Activated T-helper 1 cell treated with anti-CD3 and anti-CD28 coated beads, Interleukin-2, amount 50 U/mL, for 16 hours (primary cell): Measurements from ENCODE around the gene TAS2R40.
A peak's percentile ranks its signal among the peaks of the same experiment; 100 is the strongest.
"Not testable (repeated sequence)": the region's sequence is repeated elsewhere in the genome, so short reads cannot be mapped to it uniquely, and the experiment has no call there.

Experiments
- DNase-seq, 2 donors: peaks; one replicate each; pipeline ENCODE4 v3.0.0-alpha.2; 2020; ENCODE audit warnings: low read depth in 1 of 2, low spot score in 1 of 2

Gene TAS2R40

GRCh38 chr7:143248761-143249354 lies 27.0 kb downstream of the TAS2R40 start:
- DNase-seq: no peak

GRCh38 chr7:143250199-143250598 lies 28.4 kb downstream of the TAS2R40 start:
- DNase-seq: no peak

- DNase-seq: no peak
Measured at GRCh38 chr7:143250822-143251221, 29.0 kb downstream of the TAS2R40 start.

GRCh38 chr7:143252006-143252405 lies 30.2 kb downstream of the TAS2R40 start:
- no peak for DNase-seq

GRCh38 chr7:143255564-143255963 lies 33.7 kb downstream of the TAS2R40 start:
- DNase-seq: no peak

- DNase-seq: no peak
Measured at GRCh38 chr7:143256325-143256724, 34.5 kb downstream of the TAS2R40 start.

GRCh38 chr7:143256932-143257331 lies 35.1 kb downstream of the TAS2R40 start:
- no peak for DNase-seq

- no peak for DNase-seq
Measured at GRCh38 chr7:143257501-143257900, 35.7 kb downstream of the TAS2R40 start.

- no peak for DNase-seq
Measured at GRCh38 chr7:143258831-143259230, 37.0 kb downstream of the TAS2R40 start.

- DNase-seq: no peak
Measured at GRCh38 chr7:143259765-143260164, 37.9 kb downstream of the TAS2R40 start.

- DNase-seq: no peak
Measured at GRCh38 chr7:143261901-143262300, 40.1 kb downstream of the TAS2R40 start.

- peak; percentile 55 to 75 for DNase-seq
Measured at GRCh38 chr7:143263266-143264195, 41.7 kb downstream of the TAS2R40 start, which contains the start of gene GSTK1. Gene GSTK1 (plus strand): TSS chr7:143263441. CDS start chr7:143263514, 73 bp downstream.

GRCh38 chr7:143264196-143264568 lies 42.3 kb downstream of the TAS2R40 start:
- DNase-seq: not testable (repeated sequence)

- no peak for DNase-seq
Measured at GRCh38 chr7:143265017-143265693, 43.3 kb downstream of the TAS2R40 start.

GRCh38 chr7:143269251-143269650 lies 47.4 kb downstream of the TAS2R40 start:
- DNase-seq: no peak

GRCh38 chr7:143271240-143271639 lies 49.4 kb downstream of the TAS2R40 start:
- DNase-seq: no peak
